Measurements from ENCODE around the gene PMPCA. TPM values are rescaled to one million over a fixed set of nuclear protein-coding genes. Genes with fewer than 3 reads are reported as not detected.

Gene PMPCA
- total RNA-seq, 1 experiment from 2014 or later, result 54.9 TPM

DNA sequence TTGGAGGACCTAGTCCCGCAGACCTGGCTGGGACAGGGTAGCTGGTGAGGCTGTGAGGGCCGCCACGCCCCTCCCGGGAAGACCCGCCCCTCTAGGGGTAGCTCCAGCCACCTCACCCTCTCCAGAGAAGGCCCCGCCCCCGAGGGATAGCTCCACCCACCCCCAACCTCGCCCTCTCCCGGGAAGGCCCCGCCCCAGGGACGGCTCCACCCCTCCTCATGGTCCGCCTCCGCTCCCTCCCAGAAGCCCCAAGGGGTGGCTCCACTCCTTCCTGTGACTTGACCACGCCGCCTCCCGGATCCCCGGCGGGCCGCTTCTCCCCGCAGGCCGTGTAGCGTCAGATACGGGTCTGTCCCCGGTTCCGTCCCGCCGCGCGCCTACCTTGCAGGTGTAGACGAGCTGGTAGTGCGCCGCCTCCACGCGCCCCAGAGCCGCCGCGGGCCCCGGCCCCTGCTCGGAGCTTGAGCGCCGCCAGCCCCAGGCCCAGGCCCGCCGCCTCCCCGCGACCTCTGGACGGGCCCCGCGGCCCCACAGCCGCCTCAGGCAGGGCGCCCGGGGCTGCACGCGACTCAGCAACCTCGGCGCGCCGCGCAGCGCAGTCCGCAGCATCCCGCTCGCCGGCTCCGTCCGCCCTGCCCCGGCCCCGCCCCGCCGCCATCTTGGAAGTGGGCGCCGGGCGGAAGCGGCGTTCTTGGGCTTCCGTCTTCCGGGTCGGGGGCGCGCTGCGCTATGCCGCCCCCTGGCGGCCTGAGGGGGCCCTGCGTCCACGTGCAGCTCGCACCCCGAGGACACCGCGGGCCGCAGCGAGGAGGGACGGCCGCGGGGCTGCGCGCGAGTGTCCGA lies 47.1 kb upstream of the PMPCA start, which contains the start of gene DNLZ:
Gene DNLZ (minus strand): TSS at position 639 of the 843 bp plus-strand sequence. CDS start 30 bp downstream, at position 609.
- H3K9me3 ChIP-seq (ENCODE audit: low read length), result no peaks in the 10 kb centered on the region
- ATAC-seq (peak; percentile 90), DNase-seq (peak; percentile 88)
- H2AFZ ChIP-seq (ENCODE audit: low read length), result peak within 1 kb of the TSS; percentile 42; the same call in 1 of the 2 replicates
- peaks cover 9% of the 10 kb centered on the region; the same call in 1 of the 2 replicates for H3K4me1 ChIP-seq (ENCODE audit: insufficient read depth, low read length)
- H3K9me2 ChIP-seq (replicated peaks; ENCODE audit: low read length), result no peaks in the 10 kb centered on the region
- H3K27me3 ChIP-seq (ENCODE audit: low read length), result no peaks in the 10 kb centered on the region
- H3K27ac ChIP-seq (ENCODE audit: low read length), result peak within 1 kb of the TSS; percentile 75
- peak within 1 kb of the TSS; percentile 71 for H3K4me3 ChIP-seq (ENCODE audit: low read length)
- no peaks in the 10 kb centered on the region for H3K79me2 ChIP-seq (ENCODE audit: low read length)
- no peaks in the 10 kb centered on the region for H3F3A ChIP-seq (ENCODE audit: low read length, unreplicated experiment)
- intact Hi-C loops (cut with micrococcal nuclease), result loop anchor here (2.0 kb wide), 1 partner anchor 19 kb away; no protein-coding TSS in a partner anchor
- H3K4me2 ChIP-seq (ENCODE audit: low read length), result peak within 1 kb of the TSS; percentile 80
- ChIA-PET POLR2A (ENCODE audit: unreplicated experiment) (interaction anchor here (0.5 to 0.9 kb wide), 10 partner anchors 8 to 402 kb away, joined by 3 to 7 read pairs (median 3); no protein-coding TSS in a partner anchor), CTCF (interaction anchor here (0.6 to 1.0 kb wide), 3 partner anchors 17 to 135 kb away, joined by 3 to 13 read pairs (median 3); no protein-coding TSS in a partner anchor)
- BruUV-seq (replicated peaks), result no TSS peak
- no peaks in the 10 kb centered on the region for H4K20me1 ChIP-seq (ENCODE audit: low read length)
- H3K36me3 ChIP-seq (ENCODE audit: low read depth, low read length), result no peaks in the 10 kb centered on the region
- peak within 1 kb of the TSS; percentile 91 for H3K9ac ChIP-seq (ENCODE audit: low read length)
- TF ChIP-seq, protein P1, sequence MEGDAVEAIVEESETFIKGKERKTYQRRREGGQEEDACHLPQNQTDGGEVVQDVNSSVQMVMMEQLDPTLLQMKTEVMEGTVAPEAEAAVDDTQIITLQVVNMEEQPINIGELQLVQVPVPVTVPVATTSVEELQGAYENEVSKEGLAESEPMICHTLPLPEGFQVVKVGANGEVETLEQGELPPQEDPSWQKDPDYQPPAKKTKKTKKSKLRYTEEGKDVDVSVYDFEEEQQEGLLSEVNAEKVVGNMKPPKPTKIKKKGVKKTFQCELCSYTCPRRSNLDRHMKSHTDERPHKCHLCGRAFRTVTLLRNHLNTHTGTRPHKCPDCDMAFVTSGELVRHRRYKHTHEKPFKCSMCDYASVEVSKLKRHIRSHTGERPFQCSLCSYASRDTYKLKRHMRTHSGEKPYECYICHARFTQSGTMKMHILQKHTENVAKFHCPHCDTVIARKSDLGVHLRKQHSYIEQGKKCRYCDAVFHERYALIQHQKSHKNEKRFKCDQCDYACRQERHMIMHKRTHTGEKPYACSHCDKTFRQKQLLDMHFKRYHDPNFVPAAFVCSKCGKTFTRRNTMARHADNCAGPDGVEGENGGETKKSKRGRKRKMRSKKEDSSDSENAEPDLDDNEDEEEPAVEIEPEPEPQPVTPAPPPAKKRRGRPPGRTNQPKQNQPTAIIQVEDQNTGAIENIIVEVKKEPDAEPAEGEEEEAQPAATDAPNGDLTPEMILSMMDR (conservative IDR thresholded peaks at IDR 0.05; ENCODE audit: low read depth, low read length), result peak; percentile 74
- TF ChIP-seq EZH2 (IDR thresholded peaks at IDR 0.05; ENCODE audit: low read length, unreplicated experiment), result no peak

DNA sequence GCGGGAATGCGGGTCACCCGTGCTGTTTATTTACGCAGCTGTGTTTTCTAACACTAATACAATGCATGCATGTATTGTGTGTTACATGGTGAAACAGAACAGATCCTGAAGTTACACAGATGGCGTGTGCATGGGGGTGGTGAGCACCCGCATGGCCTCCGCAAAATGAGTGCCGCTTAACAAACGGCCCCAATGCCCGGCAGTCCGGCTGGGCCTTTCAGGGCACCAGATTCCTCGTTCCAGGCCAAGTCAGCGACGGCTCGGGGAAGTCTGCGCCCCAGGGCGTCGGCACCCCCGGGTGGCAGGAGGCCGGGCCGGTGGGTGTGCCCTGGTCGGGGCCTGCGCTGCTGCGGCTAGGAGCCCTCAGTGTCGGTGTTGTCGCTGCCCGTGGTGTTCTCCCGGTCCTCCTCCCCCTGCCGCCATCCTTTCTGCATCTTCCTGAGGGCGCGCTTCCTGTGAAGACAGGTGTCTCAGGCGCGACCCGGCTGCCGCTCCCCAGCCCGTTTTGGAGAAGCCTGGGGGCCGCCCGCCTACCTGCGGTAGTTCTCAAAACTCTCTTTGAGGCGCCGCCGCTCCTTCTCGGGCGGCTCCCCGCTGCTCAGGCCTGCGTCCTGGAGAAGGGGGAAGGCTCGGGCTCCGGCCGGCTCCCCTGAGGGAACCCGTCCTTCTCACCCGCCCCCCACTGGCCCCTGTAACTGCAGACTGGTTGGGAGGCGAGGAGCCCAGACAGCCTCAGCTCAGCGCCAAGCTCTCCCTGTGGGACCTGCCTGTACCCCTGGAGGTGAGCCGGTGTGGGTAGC lies 46.3 kb upstream of the PMPCA start:
- H3K36me3 ChIP-seq (ENCODE audit: low read depth, low read length), result no peaks in the 10 kb centered on the region
- H2AFZ ChIP-seq (ENCODE audit: low read length), result no peak overlapping the region
- TSS peak; percentile 51 for BruUV-seq (replicated peaks)
- H3K9ac ChIP-seq (ENCODE audit: low read length), result no peak overlapping the region
- no peaks in the 10 kb centered on the region for H3K9me3 ChIP-seq (ENCODE audit: low read length)
- intact Hi-C loops (cut with micrococcal nuclease), result loop anchor here (2.0 kb wide), 1 partner anchor 19 kb away; no protein-coding TSS in a partner anchor
- no peak for ATAC-seq
- no peaks in the 10 kb centered on the region for H4K20me1 ChIP-seq (ENCODE audit: low read length)
- ChIA-PET POLR2A (ENCODE audit: unreplicated experiment) (interaction anchor here (0.6 kb wide), 1 partner anchor 18 kb away, joined by 3 read pairs; no protein-coding TSS in a partner anchor), CTCF (interaction anchor here (0.6 kb wide), 1 partner anchor 121 kb away, joined by 3 read pairs; no protein-coding TSS in a partner anchor)
- no peaks in the 10 kb centered on the region for H3K79me2 ChIP-seq (ENCODE audit: low read length)
- no peaks in the 10 kb centered on the region for H3K9me2 ChIP-seq (replicated peaks; ENCODE audit: low read length)
- no peak overlapping the region for H3K27ac ChIP-seq (ENCODE audit: low read length)
- DNase-seq, result no peak
- TF ChIP-seq, protein P1 (conservative IDR thresholded peaks at IDR 0.05; ENCODE audit: low read depth, low read length), result no peak
- TF ChIP-seq EZH2 (IDR thresholded peaks at IDR 0.05; ENCODE audit: low read length, unreplicated experiment) (no peak), EZH2phosphoT487 (IDR thresholded peaks at IDR 0.05; ENCODE audit: borderline replicate concordance, low read length) (no peak)
- peaks cover 9% of the 10 kb centered on the region; the same call in 1 of the 2 replicates for H3K4me1 ChIP-seq (ENCODE audit: insufficient read depth, low read length)
- no peaks in the 10 kb centered on the region for H3K27me3 ChIP-seq (ENCODE audit: low read length)
- H3F3A ChIP-seq (ENCODE audit: low read length, unreplicated experiment), result no peaks in the 10 kb centered on the region
- H3K4me2 ChIP-seq (ENCODE audit: low read length), result peak overlapping the region; percentile 50
- peak overlapping the region; percentile 71; the same call in 1 of the 2 replicates for H3K4me3 ChIP-seq (ENCODE audit: low read length)
